Measurements from ENCODE around the gene GNA14.
"Not testable (repeated sequence)": the region's sequence is repeated elsewhere in the genome, so short reads cannot be mapped to it uniquely, and the experiment has no call there.

GNA14 gene

DNA sequence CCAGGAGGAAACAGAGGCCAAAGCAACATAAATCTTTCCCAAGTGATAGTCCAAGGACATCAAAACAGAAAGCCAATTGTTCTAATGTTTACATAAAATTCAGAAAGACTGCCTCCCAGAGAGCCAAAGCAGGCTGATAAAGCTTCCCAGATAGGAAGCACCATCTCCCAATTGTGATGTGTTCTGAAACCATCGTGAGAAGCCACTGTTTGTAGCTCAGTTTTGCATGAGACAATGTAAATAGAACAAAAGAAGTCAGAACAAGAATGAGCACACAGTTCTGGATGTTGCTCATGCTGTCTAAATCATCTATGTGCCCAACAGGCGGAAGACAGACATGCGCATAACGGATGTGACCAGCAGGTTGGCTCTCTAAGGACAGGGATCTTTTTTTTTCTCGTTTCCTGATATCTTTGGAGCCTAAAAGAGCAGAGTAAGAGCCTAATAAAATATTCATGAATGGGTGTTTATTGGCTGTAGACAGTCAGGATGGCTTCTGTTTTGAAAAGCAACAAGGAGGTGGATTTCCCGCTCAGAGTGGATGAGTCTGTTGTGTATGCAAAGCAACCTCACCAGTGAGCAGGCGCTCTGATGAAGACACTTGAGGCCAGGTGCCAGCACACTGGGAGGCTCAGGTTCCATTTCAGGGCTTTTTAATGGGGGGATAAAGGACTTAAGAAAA, 113.6 kb downstream of the GNA14 start:
- DNase-seq (ENCODE audit: low read depth in 2 of 2), result no peak

DNA sequence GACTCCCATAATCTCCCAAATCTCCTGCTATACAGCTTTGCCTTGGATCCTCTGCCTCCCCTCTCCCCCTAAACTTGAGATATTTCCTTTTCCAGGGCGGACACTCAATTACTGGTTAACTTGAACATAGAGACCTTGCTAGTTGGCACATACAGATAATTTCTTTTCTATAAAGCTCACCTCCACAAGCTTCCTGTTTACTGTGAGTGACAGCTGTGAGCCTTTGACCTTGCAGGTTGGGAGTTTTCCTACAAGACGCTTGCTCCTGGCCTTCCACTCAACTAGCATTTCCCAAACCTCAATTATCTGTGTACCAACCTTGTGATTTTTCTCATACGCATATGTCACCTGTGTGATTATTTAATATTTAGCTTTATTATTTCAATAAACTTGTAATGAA, 114.5 kb downstream of the GNA14 start:
- no peak for DNase-seq (ENCODE audit: low read depth in 2 of 2)

DNA sequence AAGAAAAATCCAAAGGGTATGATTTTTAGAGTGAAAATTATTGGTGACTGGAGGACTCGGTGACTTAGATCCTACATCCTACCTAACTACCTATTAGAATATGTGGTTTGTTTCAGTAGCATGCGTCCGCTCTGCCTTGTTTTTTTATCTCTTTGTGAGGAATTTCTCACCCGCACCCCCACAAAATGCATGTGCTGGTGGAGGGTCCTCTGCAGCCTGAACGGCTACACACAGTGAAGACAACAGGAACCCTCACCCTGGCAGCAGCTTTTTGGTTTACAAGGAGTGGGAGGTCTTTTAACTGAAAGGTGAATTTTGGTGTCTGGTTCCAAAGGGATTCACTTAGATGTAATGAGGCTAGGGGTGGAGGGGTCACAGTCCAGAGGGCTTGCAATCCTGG, 115.5 kb downstream of the GNA14 start:
- no peak for DNase-seq (ENCODE audit: low read depth in 2 of 2)

DNA sequence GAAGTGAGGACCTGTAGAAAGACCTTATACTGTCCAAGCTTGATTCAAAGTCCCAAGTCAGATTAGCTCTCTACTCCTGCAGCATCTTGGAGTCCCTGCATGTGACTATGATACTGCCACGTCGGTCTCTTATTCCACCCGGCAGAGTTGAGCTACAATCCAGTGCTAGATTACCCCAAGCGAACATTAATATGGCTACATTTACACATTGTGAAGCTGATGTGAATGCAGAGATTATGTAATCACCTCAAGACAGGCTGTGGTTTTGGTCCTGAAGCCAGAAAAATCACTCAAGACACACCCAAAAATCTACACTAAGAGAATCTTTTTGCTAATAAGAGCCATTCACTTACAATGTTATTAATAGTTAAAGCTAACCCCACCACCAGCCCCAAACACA, 116.7 kb downstream of the GNA14 start:
- no peak for DNase-seq (ENCODE audit: low read depth in 2 of 2)

DNA sequence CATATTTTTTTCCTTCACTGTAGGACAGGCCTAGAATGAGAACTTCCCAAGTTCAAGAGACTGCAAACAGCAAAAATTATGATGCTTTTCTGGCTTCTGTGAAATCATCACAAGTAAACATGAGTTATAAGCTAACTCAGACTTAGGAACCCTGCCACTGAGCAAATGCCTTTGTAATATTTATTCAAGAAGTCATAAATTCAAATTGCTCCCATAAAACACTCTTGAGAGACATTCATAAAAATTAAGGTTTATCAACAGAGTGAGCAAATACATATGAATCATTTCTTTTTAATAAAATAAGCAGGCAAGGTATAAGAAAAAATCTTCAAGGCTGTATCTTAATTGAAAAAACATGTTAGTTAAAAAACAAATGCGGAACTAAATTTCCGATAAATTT, 124.2 kb downstream of the GNA14 start:
- DNase-seq (ENCODE audit: low read depth in 2 of 2), result no peak

DNA sequence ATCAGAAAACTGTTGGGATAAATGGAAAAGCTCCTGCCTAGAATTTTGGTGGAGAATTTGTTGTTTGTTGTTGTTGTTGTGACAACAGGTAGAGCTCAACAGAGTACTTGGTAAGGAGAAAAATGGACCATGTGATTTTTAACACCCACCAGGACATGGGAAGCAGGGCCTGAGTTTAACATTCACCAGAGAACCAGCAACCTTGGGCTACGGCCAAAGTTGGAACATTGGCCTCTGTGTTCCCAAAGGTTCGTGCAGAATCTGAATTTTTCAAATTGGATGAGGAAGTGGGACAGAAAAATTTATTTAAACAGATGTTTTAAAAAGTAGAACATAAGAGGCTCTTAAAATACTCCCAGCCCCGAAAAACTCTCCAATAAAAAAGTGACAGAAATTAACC, 127.0 kb downstream of the GNA14 start:
- DNase-seq (ENCODE audit: low read depth in 2 of 2), result no peak

DNA sequence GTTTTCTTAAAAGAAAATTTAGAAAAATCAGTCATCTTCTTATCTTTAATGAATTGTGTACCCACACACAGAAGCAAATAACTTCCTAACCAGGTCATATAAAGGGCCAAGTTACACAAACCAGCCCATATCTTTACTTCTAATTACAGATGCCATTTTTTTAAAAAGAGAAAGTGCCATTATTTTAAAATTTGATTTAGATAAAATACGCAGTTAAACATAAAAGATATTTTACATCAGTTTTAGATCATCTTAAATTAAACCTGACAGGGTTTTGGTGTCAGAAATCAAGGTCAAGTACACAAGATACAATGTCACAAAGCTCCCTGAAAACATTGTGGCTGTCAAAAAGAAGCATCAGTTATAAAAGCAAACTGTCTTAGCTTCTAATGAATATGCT, 129.4 kb downstream of the GNA14 start:
- no peak for DNase-seq (ENCODE audit: low read depth in 2 of 2)

DNA sequence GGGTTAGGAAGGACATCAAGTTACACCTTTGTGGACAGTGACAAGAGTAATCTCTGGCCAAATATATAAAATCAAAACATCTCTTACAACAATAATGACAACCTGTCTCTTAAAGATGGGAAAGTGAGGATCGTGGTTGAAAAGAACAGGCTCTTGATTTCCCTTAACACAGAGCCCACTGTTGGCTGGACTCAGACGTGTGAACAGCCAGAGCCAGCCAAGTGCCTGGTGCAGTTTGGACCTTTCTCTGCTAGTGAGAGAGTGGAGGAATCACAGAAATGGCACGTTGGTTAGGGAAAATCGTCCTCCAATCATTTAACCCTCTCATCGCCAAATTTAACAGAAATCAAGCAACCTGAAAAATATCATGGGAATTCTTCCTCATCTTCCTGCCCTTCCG, 131.3 kb downstream of the GNA14 start:
- DNase-seq (ENCODE audit: low read depth in 2 of 2), result no peak

DNA sequence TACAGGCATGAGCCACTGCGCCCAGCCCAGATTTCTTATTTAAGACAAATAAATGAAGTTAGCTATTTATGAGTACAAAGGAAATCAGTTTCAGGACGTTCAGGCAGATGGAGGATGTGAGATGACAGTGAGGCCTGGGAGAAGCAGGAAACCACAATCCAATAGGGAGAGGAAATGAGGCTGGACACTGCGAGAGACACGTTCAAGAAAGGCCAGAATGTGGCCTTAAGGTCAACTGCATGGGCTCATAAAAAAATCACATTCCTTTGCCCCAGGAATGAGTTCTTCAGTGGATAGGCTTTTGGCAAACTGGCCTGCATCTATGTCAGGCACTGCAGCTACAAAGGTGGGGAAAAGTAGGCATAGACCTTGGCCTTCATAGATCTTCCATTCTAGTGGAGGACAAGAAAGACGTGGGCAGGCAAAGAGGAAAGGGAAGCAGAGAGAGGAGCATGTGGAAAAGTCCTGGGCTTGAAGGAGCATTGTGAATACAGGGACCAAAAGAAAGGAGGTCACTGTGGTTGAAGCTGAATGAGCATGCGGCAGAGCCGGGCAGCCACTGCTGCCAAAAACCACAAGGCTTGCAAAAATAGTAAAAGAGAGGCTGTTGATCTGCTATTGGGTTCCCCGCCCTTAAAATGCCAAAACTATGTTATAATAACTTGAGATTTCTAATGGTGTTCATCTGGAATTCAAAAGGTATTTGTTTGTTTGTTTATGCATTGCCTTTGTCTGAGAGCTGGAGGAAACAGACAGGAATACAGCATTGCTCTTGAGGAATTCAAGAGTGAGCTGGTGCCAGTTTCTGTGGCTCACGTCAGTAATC, 133.0 kb downstream of the GNA14 start:
- no peak for DNase-seq (ENCODE audit: low read depth in 2 of 2)

DNA sequence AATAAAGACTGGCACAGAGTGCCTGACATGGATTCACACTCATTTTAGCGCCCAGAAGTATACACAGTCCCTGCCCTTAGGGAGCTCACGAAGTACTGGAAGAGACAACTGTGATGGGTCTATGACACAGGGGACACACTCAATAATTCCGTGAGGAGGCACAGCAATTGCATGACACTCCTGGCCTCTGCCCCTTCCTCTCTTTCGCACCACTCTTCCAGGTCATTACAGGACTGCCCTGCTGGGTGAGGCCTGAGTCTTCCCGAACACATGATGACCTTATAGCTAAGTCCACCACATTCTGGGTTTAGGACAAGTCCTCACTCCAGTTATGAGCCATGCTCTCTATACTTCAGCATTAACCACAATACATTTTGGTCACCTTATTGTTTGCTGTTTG, 134.7 kb downstream of the GNA14 start:
- no peak for DNase-seq (ENCODE audit: low read depth in 2 of 2)

DNA sequence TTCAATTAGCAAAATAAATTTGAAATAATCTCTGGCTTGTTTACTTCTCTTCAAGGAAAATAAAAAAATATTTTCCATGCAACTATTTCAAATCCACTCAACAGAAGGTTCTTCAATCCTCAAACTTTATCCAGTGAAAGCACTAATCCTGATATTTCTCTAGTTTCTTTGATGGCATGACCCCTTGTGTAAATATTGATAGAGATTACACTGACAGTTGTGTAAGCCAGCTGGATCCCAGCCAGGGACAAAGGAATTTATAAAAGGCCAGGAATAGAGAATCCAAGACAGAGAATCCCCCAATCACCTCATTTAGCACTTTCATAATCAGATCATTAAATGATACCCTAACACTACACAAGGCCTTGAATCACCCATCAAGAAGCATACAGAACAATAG, 135.2 kb downstream of the GNA14 start:
- DNase-seq (ENCODE audit: low read depth in 2 of 2), result no peak

DNA sequence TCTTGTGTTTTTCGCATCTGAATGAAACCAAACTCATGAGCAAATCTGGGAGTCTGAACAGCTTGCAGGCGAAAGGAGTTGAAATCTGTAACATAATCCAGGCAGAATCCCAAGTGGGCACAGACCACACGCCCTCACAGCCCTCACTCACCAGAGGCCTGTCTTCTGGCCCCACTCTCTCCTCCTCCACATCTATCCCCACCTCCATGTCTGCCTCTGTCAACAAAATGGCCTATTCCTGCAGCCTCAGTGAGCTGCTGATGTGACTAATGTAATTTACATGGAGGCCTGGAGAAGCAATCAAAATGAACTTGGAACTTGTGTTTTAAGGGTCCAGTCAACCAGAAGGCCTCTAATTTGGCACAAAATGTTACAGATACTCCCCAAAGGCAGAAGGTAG, 136.6 kb downstream of the GNA14 start:
- DNase-seq (ENCODE audit: low read depth in 2 of 2), result no peak

DNA sequence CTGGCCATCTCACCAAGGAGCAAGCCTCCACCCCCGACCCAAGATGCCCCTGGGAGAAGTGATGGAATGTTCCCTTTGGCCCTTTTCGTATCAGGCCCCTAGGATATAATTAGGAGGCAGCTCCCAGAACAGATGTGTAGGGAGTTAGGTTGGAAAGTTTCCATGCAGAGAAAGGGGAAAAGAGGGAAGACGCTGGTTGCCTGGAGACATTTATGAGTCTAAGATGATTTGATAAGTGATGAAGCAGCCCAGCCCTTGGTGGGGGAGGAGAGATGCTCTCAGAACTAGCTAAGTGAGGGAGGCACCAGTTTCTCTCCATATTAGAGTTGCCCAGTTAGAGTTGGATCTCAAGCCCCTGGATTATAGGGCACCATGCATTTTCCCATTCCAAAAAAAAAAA, 137.5 kb downstream of the GNA14 start:
- DNase-seq (ENCODE audit: low read depth in 2 of 2), result no peak

DNA sequence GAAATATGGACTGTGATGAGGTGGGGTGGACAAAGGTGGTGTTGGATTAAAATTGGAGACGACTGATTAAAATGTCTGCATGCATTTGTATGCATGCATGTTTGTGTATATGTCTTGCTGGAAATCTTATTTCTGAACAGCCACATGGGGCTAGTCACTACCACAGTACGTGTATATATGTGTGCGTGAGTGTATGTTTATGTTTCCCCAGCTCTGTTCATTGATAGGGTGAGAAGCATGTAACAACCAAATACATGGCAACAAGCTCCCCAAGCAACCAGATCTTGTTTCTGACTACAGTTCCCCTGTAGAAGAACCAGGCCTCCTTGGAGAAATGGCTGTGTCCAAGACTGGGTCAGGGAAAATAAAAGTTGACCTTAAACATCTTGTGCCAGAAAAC, 139.7 kb downstream of the GNA14 start:
- no peak for DNase-seq (ENCODE audit: low read depth in 2 of 2)

DNA sequence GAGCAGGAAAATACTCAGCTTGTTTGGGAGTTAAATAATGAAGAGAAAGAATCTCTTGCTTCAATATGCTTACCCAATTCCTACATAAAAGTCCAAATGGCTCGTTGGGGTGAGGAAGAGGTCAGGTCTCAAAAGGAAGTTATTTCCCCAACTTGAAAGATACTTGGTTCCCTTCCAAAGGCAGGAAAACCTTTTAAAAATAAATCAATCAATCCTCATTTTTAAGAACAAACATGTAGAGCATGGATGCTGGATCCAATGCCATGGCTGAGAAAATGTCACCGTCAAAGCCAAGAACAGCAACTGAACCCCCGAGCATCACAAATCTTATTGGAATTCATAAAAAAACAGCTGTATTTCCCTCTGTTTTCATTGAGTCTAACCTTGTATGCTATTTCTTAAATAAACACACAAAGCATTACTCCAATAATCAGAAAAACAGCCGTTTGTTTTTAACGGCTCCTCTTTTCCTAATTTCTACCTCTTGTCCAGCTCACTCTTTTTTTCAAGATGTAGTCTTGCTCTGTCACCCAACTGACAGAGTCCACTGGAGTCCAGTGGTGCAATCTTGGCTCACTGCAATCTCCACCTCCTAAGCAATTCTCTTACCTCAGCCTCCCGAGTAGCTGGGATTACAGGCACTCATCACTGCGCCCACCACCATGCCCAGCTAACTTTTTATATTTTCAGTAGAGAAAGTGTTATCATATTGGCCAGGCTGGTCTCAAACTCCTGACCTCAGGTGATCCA, 140.7 kb downstream of the GNA14 start:
- DNase-seq (ENCODE audit: low read depth in 2 of 2), result no peak

DNA sequence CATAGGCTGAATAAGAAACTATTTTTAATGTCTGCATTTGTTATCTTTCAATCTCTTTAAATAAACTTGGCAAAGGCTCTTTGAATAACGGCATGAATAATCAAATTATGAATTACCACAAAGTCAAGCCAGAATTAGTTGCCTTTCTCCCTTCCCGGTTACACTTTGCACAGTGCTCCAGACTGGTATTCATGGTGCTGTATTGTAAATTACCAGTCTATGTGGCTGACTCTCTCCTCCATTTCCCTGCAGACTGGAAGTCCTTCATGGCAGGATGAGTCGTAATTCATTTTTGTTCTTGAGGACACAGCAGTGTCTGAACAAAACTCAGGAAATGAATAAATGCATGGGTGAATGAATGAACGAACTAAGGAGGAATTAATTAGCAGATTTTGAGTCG, 142.9 kb downstream of the GNA14 start:
- DNase-seq (ENCODE audit: low read depth in 2 of 2), result no peak

DNA sequence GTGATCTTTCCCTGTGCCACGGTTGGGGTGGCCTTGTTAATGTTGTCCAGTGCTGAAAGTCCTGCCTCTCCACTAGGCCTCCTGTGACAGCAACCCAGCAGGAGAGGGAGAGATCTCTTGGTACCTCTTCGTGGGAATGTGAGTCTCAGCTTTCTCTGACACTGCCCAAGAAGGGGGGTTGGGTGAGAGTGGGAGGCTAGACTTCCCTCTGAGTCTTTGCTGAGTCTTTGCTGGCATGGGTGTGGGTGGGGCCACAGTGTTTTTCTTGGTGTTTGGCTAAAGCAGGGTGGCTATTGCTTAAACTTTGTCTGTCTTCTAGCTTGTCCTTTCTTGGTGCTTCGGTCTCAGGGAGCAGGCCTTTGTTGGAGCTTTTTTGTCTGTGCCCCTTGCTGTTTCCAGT, 145.6 kb downstream of the GNA14 start:
- no peak for DNase-seq (ENCODE audit: low read depth in 2 of 2)

DNA sequence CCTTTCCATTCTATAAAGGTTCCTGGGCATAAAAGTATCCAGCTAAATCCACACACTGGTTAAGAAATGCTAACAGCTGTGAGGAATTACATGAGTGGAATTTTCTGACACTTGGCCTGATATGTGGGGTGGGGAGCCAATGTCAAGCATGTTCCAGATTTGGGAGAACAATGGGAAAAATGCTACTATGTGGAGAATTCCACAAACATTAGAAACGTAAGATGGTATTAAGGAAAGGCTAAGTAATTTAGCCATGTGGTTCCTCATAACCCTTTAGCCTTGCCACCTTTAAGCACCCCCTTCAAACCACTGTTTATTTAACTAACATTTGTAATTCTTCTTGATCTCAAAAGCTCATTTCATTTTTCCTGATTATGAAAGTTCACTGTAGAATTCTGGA, 149.2 kb downstream of the GNA14 start:
- no peak for DNase-seq (ENCODE audit: low read depth in 2 of 2)

DNA sequence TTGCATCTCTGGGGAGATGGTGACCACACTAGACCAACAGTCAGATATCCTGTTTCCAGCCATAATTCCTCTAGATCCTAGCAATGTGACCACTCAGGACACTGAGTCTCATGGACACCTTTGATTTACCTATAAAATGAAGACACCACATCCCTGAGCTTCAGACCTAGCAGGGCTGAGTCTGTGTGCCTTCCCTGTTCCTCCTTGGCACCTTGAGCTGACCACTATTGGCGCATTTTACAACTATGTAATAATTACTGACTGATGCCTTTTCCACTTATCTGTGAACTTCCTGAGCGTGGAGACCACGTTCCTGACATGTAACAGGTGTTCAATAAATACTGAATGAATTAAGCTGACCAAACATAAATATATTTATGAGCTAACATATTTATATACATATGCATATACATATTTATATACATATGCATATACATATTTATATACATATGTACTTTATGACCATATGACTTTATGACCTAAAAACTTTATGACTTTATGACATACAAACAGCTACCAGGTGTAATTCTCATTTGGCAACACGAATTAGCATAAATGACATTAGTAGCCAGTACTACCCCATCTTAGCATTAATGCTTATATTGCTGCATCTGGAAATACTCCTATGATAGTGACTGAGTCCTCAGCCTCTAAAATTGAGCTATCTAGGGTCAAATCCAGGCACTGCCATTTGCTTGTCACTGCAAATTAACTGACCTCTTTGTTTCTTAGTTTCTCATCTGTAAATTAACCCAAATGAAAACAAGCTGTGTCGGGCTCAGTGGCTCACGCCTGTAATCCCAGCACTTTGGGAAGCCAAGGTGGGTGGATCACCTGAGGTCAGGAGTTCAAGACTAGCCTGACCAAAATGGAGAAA, 150.6 kb downstream of the GNA14 start:
- no peak for DNase-seq (ENCODE audit: low read depth in 2 of 2)

DNA sequence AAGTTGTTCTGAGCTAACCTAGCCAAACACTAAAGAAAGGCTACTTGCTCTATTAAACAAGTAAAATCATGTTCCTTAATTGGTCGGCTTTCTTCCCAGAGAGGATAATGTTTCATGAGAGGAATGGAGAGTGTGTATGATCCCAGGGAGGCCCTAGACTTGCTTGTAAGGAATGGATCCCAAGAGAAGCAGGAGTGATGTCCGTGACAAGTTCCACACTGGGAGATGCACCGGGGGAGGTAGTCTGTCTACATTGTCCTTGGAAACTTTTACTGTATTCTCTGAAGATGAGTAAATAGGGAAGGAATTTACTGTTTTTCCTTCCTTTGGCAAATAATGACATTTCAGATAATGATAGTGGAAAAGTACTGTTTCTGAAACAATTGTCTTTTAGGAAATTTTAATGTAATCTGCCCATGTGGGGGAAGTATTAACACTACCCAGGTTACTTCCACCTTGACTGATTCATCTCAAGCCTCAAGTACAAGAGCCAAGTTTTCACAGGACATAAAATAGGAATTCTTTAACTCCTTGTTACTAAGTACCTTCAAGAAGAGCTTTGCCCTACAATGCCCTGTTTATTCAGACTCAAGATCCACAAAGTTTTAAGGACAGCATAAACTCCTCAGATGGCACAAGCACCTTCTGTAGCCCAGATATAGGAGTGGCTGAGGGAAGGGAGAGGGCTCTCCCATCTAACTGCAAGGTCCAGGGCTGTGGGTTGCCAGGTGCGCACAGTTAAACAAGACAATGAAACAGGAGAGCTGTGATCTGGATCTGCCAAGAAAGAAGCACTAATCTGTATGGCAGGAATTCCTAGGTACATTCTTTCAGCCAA, 152.1 kb downstream of the GNA14 start:
- no peak for DNase-seq (ENCODE audit: low read depth in 2 of 2)

DNA sequence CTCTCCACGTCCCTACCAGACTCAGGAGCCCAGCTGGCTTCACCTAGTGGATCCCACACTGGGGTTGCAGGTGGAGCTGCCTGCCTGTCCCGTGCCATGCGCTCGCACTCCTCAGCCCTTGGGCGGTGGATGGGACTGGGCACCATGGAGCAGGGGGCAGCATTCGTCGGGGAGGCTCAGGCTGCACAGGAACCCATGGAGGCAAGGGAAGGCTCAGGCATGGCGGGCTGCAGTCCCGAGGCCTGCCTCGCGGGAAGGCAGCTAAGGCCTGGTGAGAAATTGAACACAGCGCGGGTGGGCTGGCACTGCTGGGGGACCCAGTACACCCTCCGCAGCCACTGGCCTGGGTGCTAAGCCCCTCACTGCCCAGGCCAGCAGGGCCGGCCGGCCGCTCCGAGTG, 157.8 kb downstream of the GNA14 start:
- DNase-seq (ENCODE audit: low read depth in 2 of 2), result not testable (repeated sequence)
